ENCODE results near the gene CDH16.
"Not testable (repeated sequence)": the region's sequence is repeated elsewhere in the genome, so short reads cannot be mapped to it uniquely, and the experiment has no call there.

The CDH16 gene

DNA sequence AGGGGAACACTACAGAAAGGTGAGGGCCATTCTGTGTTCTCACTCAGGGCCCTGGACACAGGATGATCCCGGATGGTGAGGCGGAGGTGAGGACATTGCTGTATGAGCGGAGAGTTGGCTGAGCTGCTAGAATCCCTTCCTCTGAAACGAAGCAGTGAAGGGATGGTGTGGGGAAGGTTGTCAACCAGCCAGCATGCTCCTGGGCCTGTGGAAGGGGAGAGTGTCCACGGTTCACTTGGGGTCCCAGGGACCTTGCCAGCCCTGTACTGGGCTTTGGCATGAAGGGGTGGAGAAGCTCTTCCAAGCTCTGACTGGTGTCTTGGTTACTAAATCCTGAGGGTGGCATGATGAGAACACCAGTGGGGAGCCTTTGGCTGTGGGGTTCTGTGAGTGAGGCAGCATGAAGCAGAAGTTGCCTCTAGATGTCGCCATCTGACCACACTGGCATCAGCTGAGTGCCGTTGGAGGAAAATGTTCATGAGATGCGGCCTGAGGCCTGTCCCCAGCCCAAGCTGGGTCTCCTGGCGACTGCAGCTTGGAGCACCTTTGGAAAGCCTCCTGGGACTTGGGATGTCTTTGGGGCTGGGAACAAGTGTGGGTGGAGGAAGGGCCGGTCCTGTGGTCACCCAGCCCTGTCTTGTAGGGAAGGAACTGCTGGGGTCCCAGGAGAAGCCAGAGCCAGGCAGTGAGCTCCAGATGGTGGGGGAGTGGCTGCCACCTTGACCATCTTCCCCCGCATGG lies 23.6 kb downstream of the CDH16 start:
- DNase-seq, result peak; percentile 27

DNA sequence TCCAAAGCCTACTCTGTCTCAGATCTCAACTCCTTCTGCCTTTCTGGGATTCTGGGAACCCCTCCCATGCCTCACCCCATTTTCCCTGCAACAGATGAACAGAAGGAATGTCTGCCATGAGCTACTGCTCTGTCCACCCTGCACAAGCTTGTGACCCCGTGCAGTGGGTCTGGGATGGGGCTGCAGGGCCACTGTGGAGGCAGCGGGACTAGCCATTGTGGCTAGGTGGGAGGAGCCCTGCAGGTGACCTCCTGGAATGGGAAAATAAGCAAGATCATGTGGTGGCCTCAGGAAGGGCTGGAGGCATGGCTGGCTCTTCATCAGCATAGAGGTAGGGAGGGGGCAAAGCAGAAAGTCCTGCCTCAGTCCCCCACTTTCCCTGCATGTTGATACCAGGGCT lies 24.6 kb downstream of the CDH16 start:
- DNase-seq, result no peak

DNA sequence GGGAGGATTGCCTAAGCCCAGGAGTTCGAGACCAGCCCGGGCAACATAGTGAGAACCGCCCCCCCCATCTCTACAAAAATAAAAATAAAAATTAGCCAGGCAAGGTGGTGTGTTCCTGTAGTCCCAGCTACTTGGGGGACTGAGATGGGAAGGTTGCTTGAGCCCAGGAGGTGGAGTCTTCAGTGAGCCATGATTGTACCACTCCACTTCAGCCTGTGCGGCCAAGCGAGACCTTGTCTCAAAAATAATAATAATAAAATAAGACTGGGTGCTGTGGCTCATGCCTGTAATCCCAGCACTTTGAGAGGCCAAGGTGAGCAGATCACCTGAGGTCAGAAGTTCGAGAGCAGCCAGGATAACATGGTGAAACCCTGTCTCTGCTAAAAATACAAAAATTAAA lies 26.9 kb downstream of the CDH16 start:
- no peak for DNase-seq

DNA sequence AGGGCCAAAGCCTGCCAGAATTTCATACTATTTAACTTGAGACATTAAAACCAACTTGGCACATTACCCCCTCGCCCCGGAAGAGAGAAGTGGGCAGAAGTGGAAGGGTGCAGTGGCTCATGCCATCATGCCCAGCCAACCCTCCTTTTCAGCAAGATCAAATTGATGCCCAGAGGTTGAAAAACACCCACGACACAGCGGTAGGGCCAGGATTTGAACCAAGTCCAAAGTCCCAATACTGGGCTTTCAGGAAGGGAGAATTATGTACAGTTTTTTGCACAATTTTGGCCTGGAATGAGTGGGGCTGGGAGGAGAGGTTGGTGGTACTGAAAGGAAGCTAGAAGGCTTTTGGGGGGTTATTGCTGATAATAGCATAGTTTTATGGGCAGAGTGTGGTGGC lies 27.3 kb downstream of the CDH16 start:
- no peak for DNase-seq

DNA sequence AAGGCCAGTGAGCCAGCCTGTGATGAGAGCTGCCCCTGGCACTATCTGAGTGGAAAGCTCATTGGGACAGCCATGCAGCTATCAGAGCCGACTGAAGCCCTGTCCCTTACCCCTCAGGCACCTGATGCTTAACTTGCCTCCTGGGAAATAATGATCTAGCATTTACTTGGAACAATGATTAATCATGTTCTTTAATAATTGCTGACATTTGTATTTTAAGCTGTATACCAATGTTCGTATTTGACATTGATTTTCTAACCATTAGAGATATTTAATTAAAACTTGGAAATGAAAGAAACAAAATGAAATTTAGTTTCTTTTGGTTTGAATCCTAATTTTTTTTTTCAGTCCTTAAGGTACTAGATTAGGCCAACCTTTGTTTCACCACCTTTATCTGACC lies 27.9 kb downstream of the CDH16 start:
- DNase-seq, result no peak

DNA sequence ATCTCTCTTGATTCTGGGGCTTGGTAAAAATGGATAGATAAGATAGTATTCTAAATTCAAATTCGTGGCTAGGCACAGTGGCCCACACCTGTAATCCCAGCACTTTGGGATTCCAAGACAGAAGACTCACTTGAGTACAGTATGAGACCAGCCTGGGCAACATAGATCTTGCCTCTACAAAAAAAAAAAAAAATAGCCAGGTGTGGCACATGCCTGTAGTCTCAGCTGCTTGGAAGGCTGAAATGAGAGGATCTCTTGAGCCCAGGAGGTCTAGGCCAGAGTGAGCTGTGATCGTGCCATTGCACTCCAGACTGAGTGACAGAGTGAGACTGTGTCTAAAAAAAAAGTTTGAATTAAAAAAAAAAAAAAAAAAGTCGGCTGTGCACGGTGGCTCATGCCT lies 29.1 kb downstream of the CDH16 start:
- no peak for DNase-seq

DNA sequence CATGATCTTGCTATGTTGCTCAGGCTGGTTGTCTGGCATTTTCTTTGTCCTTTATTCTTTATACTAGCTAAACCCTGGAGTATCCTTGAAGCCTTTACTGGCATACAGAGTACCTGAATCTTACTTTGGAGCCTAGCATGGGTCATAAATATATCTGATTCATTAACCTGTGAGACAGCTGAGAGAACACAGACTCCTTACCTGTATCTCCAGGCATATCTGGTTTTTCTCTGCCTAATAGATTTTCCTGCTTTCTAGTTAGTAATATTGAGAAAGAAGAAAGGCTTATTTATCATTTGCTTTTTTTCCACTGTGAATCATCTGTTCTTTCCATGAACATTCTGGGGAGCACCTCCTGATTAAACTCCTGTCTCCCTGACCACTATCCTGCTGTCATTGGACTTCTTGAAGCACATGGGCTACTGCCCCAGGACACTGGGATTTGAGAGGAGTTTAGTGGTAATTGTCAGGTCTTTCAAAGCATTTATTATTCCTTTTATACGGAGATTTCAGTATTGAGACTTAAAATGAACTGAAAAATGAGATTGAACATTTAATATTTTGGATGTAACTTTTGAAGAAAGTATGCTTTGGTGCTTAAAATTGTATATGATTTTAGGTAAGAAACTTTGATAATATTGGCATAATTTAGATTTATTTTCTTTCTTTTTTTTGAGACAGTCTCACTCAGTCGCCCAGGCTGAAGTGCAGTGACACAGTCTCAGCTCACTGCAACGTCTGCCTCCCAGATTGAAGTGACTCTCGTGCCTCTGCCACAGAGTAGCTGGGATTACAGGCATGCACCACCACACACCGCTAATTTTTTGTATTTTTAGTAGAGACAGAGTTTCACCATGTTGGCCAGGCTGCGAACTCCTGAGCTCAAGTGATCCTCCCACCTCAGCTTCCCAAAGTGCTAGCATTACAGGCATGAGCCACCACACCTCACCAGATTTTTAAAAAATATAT lies 29.8 kb downstream of the CDH16 start:
- no peak for DNase-seq

DNA sequence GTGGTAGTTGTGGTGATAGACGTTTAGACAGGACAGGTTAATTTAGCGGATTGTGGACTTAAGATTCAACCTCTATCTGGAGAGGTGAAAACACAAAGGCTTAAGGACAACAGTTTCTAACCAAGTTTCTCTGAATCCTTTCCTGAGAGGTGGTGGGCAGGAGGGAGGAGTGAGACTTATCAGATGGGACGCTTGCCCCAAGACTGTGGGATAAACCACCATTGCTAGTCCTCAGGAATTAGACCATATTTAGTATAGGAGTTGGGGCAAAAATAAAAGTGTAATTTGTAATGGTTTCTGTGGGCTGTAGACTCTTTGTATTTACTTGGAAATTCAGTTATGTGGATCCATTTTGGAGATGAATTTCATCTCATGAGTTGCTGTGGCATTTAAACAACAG lies 31.8 kb downstream of the CDH16 start:
- no peak for DNase-seq

DNA sequence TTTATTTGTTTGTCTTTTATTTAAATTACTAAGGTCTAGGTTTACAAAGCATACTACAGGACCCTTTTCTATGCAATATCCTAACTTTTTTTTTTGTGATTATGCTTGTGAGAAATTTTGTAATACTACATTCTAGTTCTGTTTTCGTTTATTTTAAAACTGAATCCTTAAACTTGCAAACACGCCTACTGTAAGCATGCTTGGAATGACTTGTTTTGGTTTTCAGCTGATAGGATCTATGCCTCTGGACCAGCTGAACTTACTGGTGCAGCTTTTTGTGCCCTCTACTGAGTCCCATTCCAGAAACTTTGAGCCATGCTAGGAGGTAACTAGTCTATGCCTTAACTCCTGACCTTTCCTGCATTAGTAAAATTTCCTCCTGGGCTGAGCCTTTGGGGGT lies 32.4 kb downstream of the CDH16 start:
- DNase-seq, result no peak

DNA sequence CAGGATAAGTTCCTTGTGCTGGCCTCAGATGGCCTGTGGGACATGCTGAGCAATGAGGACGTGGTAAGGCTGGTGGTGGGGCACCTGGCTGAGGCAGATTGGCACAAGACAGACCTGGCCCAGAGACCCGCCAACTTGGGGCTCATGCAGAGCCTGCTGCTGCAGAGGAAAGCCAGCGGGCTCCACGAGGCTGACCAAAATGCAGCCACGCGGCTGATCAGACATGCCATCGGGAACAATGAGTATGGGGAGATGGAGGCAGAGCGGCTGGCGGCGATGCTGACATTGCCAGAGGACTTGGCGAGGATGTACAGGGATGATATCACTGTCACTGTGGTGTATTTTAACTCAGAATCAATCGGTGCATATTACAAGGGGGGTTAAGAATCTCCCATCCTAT lies 33.2 kb downstream of the CDH16 start:
- DNase-seq, result no peak

DNA sequence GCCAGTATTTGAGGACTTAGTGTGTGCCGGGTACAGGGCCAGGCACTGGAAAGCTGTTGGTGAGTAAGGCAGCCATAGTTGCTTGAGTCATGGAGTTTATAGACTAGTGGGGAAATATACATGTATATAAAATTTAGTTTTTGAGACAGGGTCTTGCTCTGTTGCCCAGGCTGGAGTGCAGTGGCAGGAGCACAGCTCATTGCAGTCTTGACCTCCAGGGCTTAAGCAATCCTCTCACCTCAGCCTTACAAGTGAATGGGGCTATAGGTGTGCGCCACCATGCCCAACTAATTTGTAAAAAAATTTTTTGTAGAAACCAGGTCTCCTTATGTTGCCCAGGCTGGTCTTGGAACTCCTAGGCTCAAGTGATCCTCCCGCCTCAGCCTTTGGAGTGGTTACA lies 36.0 kb downstream of the CDH16 start:
- DNase-seq, result no peak

DNA sequence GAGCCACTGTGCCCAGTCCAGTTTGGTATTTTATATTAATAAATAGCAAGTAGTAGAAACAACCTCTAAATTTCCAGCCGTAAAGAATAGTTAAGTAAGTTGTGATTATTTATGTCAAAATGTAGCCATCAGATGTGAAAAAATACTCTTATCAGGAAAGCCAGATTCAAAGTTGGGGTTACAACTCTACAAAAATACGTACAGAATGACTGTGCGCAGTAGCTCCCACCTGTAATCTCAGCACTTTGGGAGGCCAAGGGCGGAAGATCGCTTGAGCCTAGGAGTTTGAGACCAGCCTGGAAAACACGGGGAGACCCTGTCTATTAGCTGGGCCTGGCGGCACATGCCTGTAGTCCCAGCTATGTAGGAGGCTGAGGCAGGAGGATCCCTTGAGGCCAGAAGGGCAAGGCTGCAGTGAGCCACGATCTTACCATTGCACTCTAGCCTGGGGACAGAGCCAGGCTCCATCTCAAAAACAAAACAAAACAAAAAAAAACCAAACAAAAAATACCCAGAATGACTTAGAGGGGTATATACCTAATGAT lies 36.6 kb downstream of the CDH16 start:
- no peak for DNase-seq

DNA sequence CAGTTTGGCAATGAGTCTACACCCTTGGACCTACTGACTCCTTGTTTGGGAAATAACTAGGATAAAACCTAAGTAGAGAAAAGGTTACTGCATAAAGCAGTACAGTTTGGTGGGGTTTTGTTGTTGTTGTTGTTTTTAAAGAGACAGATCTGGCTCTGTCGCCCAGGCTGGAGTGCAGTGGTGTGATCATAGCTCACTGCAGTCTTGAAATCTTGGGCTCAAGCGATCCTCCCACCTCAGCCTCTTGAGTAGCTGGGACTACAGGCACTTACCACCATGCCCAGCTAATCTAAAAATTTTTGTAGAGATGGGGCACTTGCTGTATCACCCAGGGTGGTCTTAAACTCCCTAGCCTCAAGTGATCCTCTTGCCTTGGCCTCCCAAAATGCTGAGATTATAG lies 37.1 kb downstream of the CDH16 start:
- no peak for DNase-seq

DNA sequence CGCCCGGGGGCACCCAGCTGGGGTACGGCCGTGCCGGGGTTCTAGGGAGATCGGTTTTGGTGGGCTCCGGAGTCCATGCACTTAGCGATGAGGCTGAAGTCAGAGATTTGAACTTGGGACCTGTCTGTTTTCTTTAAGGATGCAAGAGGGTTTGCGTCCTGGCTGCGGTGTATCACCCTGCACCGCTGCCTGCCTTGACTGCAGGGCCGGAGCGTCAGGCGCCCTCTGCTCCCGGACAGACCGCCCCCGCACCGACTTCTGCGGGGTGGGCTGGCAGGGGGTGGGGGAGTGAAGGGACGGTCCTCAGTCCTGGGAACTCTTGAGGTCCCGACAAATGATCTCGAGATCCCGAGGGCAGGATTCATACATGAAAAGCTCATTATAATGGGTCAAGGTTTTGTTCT lies 37.7 kb downstream of the CDH16 start:
- no peak for DNase-seq

DNA sequence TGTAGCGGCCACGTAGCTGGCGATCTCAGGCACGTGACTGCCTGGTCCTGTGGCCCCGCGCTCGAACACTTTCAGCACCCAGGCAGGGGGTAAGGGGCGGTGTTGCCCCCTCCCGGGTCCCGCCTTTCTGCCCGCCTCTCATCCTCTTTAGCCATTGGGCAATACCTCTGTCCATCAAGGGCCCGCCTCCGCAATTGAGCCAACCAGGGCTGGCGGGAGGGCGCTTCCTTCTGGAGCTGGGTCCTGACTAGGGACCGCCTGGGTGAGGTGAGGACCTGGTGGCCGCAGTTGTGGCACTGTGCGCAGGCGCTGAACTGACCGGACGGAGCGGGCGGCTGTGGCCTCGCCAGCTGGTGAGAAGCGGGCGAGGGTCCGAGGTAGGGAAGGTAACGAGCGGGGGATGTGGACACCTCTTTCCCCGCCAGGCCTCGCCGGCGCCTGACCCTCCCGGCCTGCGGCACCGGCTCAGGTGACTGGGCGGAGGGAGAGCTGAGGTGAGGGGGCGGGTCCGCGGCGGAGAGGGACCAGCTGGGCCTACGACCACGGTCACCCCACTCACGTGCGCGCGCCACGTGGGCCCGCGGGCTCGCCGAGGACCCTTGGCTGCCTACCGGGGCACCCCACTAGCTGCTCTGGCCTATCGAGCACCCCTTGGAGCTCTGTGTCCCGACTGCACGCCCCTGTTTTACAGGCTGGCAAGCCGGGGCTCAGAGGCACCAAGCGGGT lies 38.2 kb downstream of the CDH16 start, which contains the start of gene PDP2:
Gene PDP2, plus strand, starts transcription at position 228 of the 726 bp plus-strand sequence. CDS start 3,770 bp downstream, outside the sequence.
- peak; percentile 83 for DNase-seq

DNA sequence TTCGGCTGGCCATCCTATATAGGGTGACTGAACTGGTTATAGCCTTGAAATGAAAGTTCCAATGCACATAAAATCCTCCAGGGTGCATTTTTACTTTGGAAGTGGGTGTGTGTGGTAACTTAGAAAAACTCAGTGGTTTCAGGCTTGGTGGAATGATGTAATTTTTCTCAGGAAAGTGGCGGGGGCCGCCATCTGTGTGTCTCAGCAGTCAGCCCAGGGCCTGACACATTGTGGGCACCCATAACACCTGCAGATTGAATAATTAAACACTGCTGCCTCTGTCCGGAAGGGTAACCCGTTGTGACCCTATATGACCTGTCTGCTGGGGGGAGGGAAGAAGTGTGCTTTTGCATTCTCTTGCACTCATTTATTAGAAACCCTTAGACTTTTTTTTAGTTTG lies 40.6 kb downstream of the CDH16 start:
- DNase-seq, result no peak

DNA sequence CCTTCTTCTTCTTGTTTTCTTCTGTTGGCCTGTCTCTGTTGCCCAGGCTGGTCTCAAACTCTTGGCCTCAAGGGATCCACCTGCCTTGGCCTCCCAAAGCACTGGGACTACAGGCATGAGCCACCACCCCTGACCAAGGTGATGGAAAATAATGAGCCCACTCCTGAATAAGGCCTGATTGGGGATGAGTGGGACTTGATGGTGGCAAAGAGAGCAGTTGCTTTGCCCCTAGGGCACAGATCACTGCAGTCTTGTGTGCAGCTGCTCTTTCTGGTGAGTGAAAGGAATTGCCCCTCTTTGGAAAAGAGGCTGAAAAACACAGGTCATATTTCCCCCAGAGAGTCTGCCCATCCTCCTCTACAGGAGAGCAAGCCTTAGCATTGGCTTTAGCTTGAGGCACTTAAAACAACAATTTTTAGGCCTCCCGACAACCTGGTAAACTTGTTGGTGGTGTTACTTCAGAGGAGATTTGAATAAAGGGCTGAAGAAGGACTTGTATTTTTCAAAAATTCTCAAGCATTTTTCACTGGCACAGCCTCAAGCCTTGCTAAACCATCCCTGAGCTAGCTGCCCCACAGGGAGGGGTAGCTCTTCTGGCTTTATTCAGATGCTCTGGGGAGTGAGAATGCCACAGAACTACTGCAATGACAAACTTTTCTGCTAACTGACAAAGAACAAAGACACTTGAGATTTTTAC lies 44.5 kb downstream of the CDH16 start:
- DNase-seq, result no peak

DNA sequence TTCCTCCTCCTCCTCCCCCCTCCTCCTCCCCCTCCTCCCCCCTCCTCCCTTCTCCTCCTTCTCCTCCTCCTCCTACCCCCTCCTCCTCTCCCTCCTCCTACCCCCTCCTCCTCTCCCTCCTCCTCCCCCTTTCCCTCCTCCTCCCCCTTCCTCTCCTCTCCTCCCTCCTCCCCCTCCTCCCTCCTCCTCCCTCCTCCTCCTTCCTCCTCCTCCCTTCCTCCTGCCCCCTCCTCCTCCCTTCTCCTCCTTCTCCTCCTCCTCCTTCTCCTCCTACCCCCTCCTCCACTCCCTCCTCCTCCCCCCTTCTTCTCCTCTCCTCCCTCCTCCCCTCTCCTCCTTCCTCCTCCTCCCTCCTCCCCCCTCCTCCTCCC lies 45.0 kb downstream of the CDH16 start:
- DNase-seq, result no peak

DNA sequence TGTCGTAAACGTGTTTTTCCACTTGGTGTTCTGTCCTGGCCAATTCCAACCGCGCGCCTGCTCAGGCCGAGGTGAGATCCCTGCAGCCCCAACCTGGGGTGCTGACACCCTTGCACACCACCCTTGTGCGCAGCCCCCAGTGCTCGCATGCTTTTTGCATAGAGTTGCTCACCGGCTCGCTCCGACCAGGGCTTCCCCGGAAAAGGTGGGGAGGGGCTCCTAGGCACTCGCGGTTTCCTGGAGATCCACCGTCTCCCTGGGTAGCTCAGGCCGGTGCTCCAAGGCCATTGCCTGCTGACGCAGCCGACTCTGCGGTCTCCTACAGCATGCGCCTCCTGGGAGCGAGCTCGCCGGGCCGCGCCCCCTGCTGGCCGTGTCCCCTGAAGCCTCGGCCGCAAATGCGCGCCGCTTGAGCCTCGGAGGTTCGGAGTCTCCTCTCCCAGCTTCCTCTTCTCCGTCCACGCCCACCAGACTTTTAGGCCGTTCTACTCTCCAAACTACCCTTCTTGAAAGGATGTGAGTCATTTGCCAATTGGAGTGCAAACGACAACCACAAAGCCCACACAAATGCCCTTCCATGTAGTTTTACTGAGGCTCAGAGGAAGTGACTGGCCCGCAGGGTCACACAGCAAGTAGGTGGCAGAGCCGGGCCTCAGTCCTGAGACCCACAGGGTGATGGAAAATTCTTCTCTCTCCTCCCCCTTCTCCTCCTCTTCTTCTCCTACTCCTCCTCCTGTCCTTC lies 45.6 kb downstream of the CDH16 start:
- DNase-seq, result peak; percentile 85

DNA sequence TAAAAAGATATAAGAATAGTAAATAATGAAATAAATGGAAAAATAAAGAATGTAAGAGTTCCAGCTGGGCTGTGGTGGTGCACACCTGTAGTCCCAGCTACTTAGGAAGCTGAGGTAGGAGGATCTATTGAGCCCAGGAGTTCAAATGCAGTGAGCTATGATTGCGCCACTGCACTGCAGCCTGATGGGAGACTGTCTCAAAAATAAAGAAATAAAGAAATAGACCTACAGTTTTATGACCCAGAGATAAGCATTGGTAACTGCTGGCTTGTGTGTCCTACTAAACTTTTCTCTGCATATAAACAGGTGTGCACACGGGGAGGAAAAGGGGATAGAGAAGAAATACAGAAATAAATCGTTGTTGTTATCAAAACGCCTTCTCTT lies 46.1 kb downstream of the CDH16 start:
- no peak for DNase-seq

DNA sequence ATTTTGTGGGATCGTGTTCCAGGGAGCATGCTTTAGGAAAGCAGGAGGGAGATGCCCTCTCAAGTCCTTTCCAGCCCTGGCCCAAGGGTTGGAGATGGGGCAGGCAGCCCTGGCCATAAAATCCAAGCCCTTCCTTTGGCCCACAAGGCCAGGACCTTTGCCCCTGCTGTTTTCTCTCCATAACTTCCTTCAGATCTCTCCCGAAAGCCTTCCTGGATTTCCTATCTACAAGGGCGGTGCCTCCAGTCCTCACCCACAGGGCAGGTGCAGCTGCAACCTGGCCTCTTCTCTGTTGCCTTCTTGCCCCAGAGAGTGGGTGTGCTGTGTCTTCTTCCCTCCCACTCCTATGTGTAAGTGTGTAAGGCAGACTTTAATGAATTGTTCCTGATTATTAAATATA lies 46.8 kb downstream of the CDH16 start:
- no peak for DNase-seq

DNA sequence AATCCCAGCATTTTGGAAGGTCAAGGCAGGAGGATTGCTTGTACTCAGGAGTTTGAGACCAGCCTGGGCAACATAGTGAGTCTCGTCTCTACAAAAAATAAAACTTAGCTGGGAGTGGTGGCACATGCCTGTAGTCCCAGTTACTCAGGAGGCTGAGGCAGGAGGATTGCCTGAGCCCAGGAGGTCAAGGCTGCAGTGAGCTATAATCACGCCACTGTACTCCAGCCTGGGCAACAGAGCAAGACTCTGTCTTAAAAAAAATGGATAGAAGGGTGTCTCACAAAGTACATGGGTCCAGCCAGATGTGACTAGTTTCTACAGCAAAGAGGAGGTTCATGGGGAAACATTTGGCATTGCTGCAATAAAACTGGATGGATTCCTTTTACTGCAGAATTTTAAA lies 47.3 kb downstream of the CDH16 start:
- DNase-seq, result not testable (repeated sequence)
